Neural cell (in vitro differentiated cells): ENCODE results near the gene PDGFB. TPM values are rescaled to one million over a fixed set of nuclear protein-coding genes. Genes with fewer than 3 reads are reported as not detected.

Source experiments
- H2AFZ ChIP-seq: fragments of 200-600, 300-800 bp; sonication (generic), shearing (Covaris generic); 2 replicates; pipeline ENCODE4 v1.6.0; 2014; ENCODE audit warnings: low read depth, mild to moderate bottlenecking, antibody characterized with exemption, low read length, moderate library complexity
- H3F3A ChIP-seq: fragments of 200-600 bp; shearing (Covaris generic); 2 replicates; pipeline ENCODE4 v1.6.1; 2016; ENCODE audit warnings: mild to moderate bottlenecking, moderate library complexity, mixed read lengths, antibody characterized with exemption, low read length; ENCODE audit not compliant: insufficient read depth, poor library complexity, severe bottlenecking
- H3K27ac ChIP-seq: fragments of 200-600, 300-800 bp; sonication (generic), shearing (Covaris generic); 2 replicates; pipeline ENCODE4 v1.5.1; 2014; ENCODE audit warnings: mild to moderate bottlenecking, low read length, moderate library complexity
- H3K27me3 ChIP-seq: fragments of 300-800, 200-600 bp; sonication (generic), shearing (Covaris generic); 2 replicates; pipeline ENCODE4 v1.6.0; 2014; ENCODE audit warnings: mild to moderate bottlenecking, low read depth, low read length, moderate library complexity; ENCODE audit not compliant: insufficient read depth
- H3K36me3 ChIP-seq: fragments of 300-800, 200-600 bp; sonication (generic), shearing (Covaris generic); 2 replicates; pipeline ENCODE4 v1.5.1; 2014; ENCODE audit warnings: mild to moderate bottlenecking, antibody characterized with exemption, low read length, moderate library complexity; ENCODE audit not compliant: insufficient read depth
- H3K4me2 ChIP-seq: fragments of 300-800, 200-600 bp; sonication (generic), shearing (Covaris generic); 2 replicates; pipeline ENCODE4 v1.6.0; 2014; ENCODE audit warnings: mild to moderate bottlenecking, low read length
- H3K4me3 ChIP-seq: fragments of 300-800, 200-600 bp; sonication (generic), shearing (Covaris generic); 2 replicates; pipeline ENCODE4 v1.5.1; 2014; ENCODE audit warnings: mild to moderate bottlenecking, low read length, moderate library complexity
- H3K79me2 ChIP-seq: fragments of 200-600 bp; shearing (Covaris generic); replicated peaks from 2 replicates; pipeline ENCODE4 v1.6.0; 2014; ENCODE audit warnings: mild to moderate bottlenecking, low read length, moderate library complexity; ENCODE audit not compliant: insufficient read depth
- H3K9ac ChIP-seq: fragments of 300-800, 200-600 bp; sonication (generic), shearing (Covaris generic); 2 replicates; pipeline ENCODE4 v1.6.1; 2016; ENCODE audit warnings: mild to moderate bottlenecking, low read length, mixed read lengths
- H3K9me2 ChIP-seq: fragments of 200-600 bp; shearing (Covaris generic); 2 replicates; pipeline ENCODE4 v1.6.1; 2016; ENCODE audit warnings: mild to moderate bottlenecking, low read length, mixed read lengths; ENCODE audit not compliant: insufficient read depth
- H3K9me3 ChIP-seq: fragments of 200-600, 300-800 bp; sonication (generic), shearing (Covaris generic); 2 replicates; pipeline ENCODE4 v1.6.1; 2016; ENCODE audit warnings: mild to moderate bottlenecking, mixed run types, low read length, moderate library complexity, mixed read lengths
- H4K20me1 ChIP-seq: fragments of 200-600 bp; shearing (Covaris generic); 2 replicates; pipeline ENCODE4 v1.6.1; 2016; ENCODE audit warnings: mild to moderate bottlenecking, mixed run types; ENCODE audit not compliant: insufficient read depth
- CTCF ChIP-seq: fragments of 450-650 bp; IDR thresholded peaks from 2 replicates; pipeline ENCODE4 v1.5.1; 2014; ENCODE audit warnings: antibody characterized with exemption, mild to moderate bottlenecking, moderate library complexity; ENCODE audit not compliant: poor library complexity, severe bottlenecking
- EP300 ChIP-seq: fragments of 450-650 bp; conservative IDR thresholded peaks from 2 replicates; pipeline ENCODE4 v1.6.1; 2014; ENCODE audit warnings: antibody characterized with exemption, mild to moderate bottlenecking, moderate library complexity; ENCODE audit not compliant: poor library complexity, severe bottlenecking
- EZH2 ChIP-seq: fragments of 200-600, 300-800 bp; shearing (Covaris generic), sonication (generic); IDR thresholded peaks from 2 replicates; pipeline ENCODE4 v1.6.1; 2014; ENCODE audit warnings: antibody characterized with exemption, low read length, borderline replicate concordance, mild to moderate bottlenecking; ENCODE audit not compliant: insufficient read depth, poor library complexity, severe bottlenecking
- MXI1 ChIP-seq: fragments of 450-650 bp; conservative IDR thresholded peaks from 2 replicates; pipeline ENCODE4 v1.6.1; 2014; ENCODE audit warnings: antibody characterized with exemption, mild to moderate bottlenecking; ENCODE audit not compliant: poor library complexity, severe bottlenecking
- POLR2AphosphoS5 ChIP-seq: IDR thresholded peaks from 2 replicates; pipeline ENCODE4 v1.6.1; 2012
- RAD21 ChIP-seq: fragments of 450-650 bp; conservative IDR thresholded peaks from 2 replicates; pipeline ENCODE4 v1.6.1; 2014; ENCODE audit warnings: antibody characterized with exemption, mild to moderate bottlenecking, moderate library complexity
- REST ChIP-seq: IDR thresholded peaks from 2 replicates; pipeline ENCODE4 v1.6.1; 2012; ENCODE audit warnings: borderline replicate concordance
- SMC3 ChIP-seq: fragments of 450-650 bp; conservative IDR thresholded peaks from 2 replicates; pipeline ENCODE4 v1.6.1; 2014; ENCODE audit warnings: antibody characterized with exemption, mild to moderate bottlenecking, moderate library complexity; ENCODE audit not compliant: poor library complexity
- TAF1 ChIP-seq: IDR thresholded peaks from 2 replicates; pipeline ENCODE4 v1.6.1; 2012; ENCODE audit warnings: low read depth
- polyA plus RNA-seq: library from polyadenylated mRNA; depleted of rRNA; stranded (reverse); fragments of >200 nt; gene quantifications from 2 replicates; pipeline ENCODE4 v1.2.3, GENCODE V29; 2014

Gene PDGFB
- polyA plus RNA-seq, 1 donor from 2014 or later: 0.61 TPM

GRCh38 chr22:39188809-39189208, 56.0 kb downstream of the PDGFB start:
- no peaks in the 10 kb centered on the region for H3K9me2 ChIP-seq
- no peak overlapping the region for H3K9ac ChIP-seq
- no peak overlapping the region for H3K27ac ChIP-seq
- TF ChIP-seq CTCF: no peak
- no peak for TF ChIP-seq POLR2AphosphoS5
- no peak for TF ChIP-seq EZH2
- TF ChIP-seq EP300: no peak
- no peak for TF ChIP-seq RAD21
- no peak for TF ChIP-seq SMC3
- no peak for TF ChIP-seq TAF1
- no peak for TF ChIP-seq MXI1
- TF ChIP-seq REST: no peak
- no peaks in the 10 kb centered on the region for H3K36me3 ChIP-seq
- no peaks in the 10 kb centered on the region for H3K79me2 ChIP-seq
- no peak overlapping the region for H3K4me2 ChIP-seq
- no peaks in the 10 kb centered on the region for H4K20me1 ChIP-seq
- no peaks in the 10 kb centered on the region for H3K9me3 ChIP-seq
- no peak overlapping the region for H2AFZ ChIP-seq
- no peak overlapping the region for H3K4me3 ChIP-seq
- no peaks in the 10 kb centered on the region for H3F3A ChIP-seq
- no peaks in the 10 kb centered on the region for H3K27me3 ChIP-seq

- no peak for TF ChIP-seq CTCF
- TF ChIP-seq REST: no peak
- no peak for TF ChIP-seq TAF1
- TF ChIP-seq MXI1: no peak
- no peak for TF ChIP-seq EP300
- no peak for TF ChIP-seq SMC3
- TF ChIP-seq RAD21: no peak
- TF ChIP-seq EZH2: no peak
- Histone ChIP-seq H3K9me2 (no peaks in the 10 kb centered on the region), H3K4me3 (no peak overlapping the region), H3K27ac (no peak overlapping the region), H3K9me3 (no peaks in the 10 kb centered on the region), H3K9ac (no peak overlapping the region), H3F3A (no peaks in the 10 kb centered on the region), H3K36me3 (no peaks in the 10 kb centered on the region), H4K20me1 (no peaks in the 10 kb centered on the region), H3K79me2 (no peaks in the 10 kb centered on the region), H3K27me3 (no peaks in the 10 kb centered on the region), H3K4me2 (no peak overlapping the region), H2AFZ (no peak overlapping the region)
Observed at GRCh38 chr22:39185601-39186012, 59.2 kb downstream of the PDGFB start.
